Gastrocnemius medialis (tissue), 4 donors: ENCODE data around the gene ZNF384. TPM values are rescaled to one million over a fixed set of nuclear protein-coding genes. Genes with fewer than 3 reads are reported as not detected.

Experiments
- ATAC-seq, 2 donors: fragments of 150-250 bp; one replicate each; pipeline ENCODE4 v1.9.1; 2016
- DNase-seq, 2 donors: peaks; one replicate each; pipeline ENCODE4 v3.0.0-alpha.2; 2019
- H3K27ac ChIP-seq, 4 donors: fragments of 200-600 bp; sonication (generic); 1 replicate in 1 of 4; 2 replicates in 3 of 4; pipeline ENCODE4 v1.5.1; 2016 to 2018; ENCODE audit warnings: mild to moderate bottlenecking in 2 of 4, moderate library complexity in 1 of 4
- H3K27me3 ChIP-seq, 3 donors: fragments of 200-600 bp; sonication (generic) in 2 of 3; 1 replicate in 1 of 3; 2 replicates in 2 of 3; pipeline versions ENCODE4 v1.5.1 to v1.6.0; 2016 to 2019; ENCODE audit warnings: mild to moderate bottlenecking in 1 of 3, moderate library complexity in 1 of 3
- H3K36me3 ChIP-seq, 2 donors: fragments of 200-600 bp; sonication (generic) in 1 of 2; one replicate each; pipeline ENCODE4 v1.5.1; 2017 to 2018
- H3K4me1 ChIP-seq, 2 donors: fragments of 200-600 bp; sonication (generic) in 1 of 2; one replicate each; pipeline ENCODE4 v1.5.1; 2016 to 2017; ENCODE audit warnings: mild to moderate bottlenecking in 2 of 2
- H3K4me3 ChIP-seq, 4 donors: fragments of 200-600 bp; sonication (generic) in 3 of 4; 1 replicate in 1 of 4; 2 replicates in 3 of 4; pipeline ENCODE4 v1.5.1; 2016 to 2019; ENCODE audit warnings: mild to moderate bottlenecking in 2 of 4
- H3K9me3 ChIP-seq, 3 donors: fragments of 200-600 bp; sonication (generic) in 2 of 3; 1 replicate in 1 of 3; 2 replicates in 2 of 3; pipeline ENCODE4 v1.5.1; 2016 to 2019
- POLR2A ChIP-seq, 2 donors: fragments of 450-650 bp; IDR thresholded peaks; one replicate each; pipeline ENCODE4 v1.6.1; 2017; ENCODE audit warnings: antibody characterized with exemption in 2 of 2, mild to moderate bottlenecking in 2 of 2, moderate library complexity in 2 of 2
- in situ Hi-C, 4 donors: fragments of 200-750 bp; cut with MboI; loops; one replicate each; pipeline versions ENCODE4 v1.15.0 to v1.8.0; 2017; ENCODE audit warnings: low sequenced_read_pairs in 4 of 4
- intact Hi-C: fragments of 100-400 bp; cut with DNase I; formaldehyde crosslinking; loops from one replicate; pipeline ENCODE4 v1.15.1; 2023; ENCODE audit warnings: low total_unique reads
- total RNA-seq, 4 donors: library from RNA; depleted of rRNA; stranded (reverse); fragments of >200 nt; gene quantifications; one replicate each; pipeline versions ENCODE4 v1.1.0 to v1.2.3, GENCODE V29; 2016
- TF ChIP-seq, protein P1 (sequence below), 5 experiments: fragments of 450-650 bp in 3 of 5; fragments of 200-600 bp in 2 of 5; sonication (generic) in 2 of 5; IDR thresholded peaks in 4 of 5; conservative IDR thresholded peaks in 1 of 5; 1 replicate in 4 of 5; 2 replicates in 1 of 5; pipeline ENCODE4 v1.5.1; 2016 to 2019; ENCODE audit warnings: antibody characterized with exemption in 5 of 5, mild to moderate bottlenecking in 3 of 5, moderate library complexity in 3 of 5

ZNF384 gene
- total RNA-seq, 4 donors from 2014 or later, result 22.4 to 35.3 (median 27.9) TPM

DNA sequence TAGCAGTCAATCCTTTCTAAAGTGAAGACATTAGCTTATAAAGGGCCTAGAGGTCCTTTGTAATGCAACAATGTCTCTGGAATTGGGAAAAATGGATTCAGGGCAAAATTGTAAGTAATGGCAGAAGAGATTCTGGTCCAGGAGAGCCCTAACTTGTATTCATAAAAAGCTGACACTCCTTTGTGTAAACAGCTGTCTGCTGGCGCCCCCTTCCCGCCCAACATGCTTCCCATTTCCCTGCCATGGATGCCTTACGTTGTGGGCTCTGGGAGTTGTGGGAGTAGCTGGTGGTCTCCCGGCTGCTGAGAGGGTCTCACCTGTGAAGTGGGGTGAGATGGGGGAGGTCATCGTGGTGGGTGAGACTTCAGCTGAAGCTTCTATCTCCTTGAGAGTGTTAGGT, 44.3 kb downstream of the ZNF384 start:
- Histone ChIP-seq H3K27ac (no peak overlapping the region), H3K9me3 (no peaks in the 10 kb centered on the region), H3K36me3 (peaks cover 0 to 13% of the 10 kb centered on the region in 2 donors), H3K27me3 (peaks cover 0 to 3% (median 0%) of the 10 kb centered on the region in 3 donors), H3K4me3 (no peak overlapping the region), H3K4me1 (peaks cover 0 to 6% of the 10 kb centered on the region in 2 donors)
- TF ChIP-seq, protein P1, sequence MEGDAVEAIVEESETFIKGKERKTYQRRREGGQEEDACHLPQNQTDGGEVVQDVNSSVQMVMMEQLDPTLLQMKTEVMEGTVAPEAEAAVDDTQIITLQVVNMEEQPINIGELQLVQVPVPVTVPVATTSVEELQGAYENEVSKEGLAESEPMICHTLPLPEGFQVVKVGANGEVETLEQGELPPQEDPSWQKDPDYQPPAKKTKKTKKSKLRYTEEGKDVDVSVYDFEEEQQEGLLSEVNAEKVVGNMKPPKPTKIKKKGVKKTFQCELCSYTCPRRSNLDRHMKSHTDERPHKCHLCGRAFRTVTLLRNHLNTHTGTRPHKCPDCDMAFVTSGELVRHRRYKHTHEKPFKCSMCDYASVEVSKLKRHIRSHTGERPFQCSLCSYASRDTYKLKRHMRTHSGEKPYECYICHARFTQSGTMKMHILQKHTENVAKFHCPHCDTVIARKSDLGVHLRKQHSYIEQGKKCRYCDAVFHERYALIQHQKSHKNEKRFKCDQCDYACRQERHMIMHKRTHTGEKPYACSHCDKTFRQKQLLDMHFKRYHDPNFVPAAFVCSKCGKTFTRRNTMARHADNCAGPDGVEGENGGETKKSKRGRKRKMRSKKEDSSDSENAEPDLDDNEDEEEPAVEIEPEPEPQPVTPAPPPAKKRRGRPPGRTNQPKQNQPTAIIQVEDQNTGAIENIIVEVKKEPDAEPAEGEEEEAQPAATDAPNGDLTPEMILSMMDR (IDR thresholded peaks at IDR 0.05 in 4 of 5, conservative IDR thresholded peaks at IDR 0.05 in 1 of 5), result no peak
- no peak for TF ChIP-seq POLR2A (IDR thresholded peaks at IDR 0.05)
- DNase-seq (no peak), ATAC-seq (no peak)
- in situ Hi-C loops, result no loop called here
- intact Hi-C loops, result no loop called here

DNA sequence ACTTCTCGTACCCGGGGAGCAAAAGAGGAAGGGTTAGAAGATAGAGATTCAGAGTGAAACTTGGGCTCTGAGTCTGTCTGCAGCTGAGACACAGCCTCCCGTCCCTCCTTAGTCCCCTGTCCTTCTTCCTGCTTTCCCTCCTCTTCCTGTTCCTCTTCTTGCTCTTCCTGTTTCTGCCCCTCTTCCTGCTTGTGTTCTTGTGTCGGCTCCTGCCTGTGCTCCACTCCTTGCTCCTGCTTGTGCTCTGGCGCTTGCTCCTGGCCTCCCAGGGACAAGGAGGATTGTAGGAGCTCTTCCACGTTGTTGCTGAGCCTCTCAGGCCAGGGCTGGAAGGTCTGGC, 44.9 kb downstream of the ZNF384 start:
- Histone ChIP-seq H3K36me3 (peaks cover 0 to 9% of the 10 kb centered on the region in 2 donors), H3K4me1 (peaks cover 0 to 6% of the 10 kb centered on the region in 2 donors), H3K27me3 (peaks cover 0 to 3% (median 0%) of the 10 kb centered on the region in 3 donors), H3K27ac (no peak overlapping the region), H3K4me3 (no peak overlapping the region), H3K9me3 (no peaks in the 10 kb centered on the region)
- TF ChIP-seq POLR2A (IDR thresholded peaks at IDR 0.05), result no peak
- TF ChIP-seq, protein P1 (IDR thresholded peaks at IDR 0.05 in 4 of 5, conservative IDR thresholded peaks at IDR 0.05 in 1 of 5), result no peak
- intact Hi-C loops (no loop called here), in situ Hi-C loops (no loop called here)
- no peak for DNase-seq
- ATAC-seq, result no peak

DNA sequence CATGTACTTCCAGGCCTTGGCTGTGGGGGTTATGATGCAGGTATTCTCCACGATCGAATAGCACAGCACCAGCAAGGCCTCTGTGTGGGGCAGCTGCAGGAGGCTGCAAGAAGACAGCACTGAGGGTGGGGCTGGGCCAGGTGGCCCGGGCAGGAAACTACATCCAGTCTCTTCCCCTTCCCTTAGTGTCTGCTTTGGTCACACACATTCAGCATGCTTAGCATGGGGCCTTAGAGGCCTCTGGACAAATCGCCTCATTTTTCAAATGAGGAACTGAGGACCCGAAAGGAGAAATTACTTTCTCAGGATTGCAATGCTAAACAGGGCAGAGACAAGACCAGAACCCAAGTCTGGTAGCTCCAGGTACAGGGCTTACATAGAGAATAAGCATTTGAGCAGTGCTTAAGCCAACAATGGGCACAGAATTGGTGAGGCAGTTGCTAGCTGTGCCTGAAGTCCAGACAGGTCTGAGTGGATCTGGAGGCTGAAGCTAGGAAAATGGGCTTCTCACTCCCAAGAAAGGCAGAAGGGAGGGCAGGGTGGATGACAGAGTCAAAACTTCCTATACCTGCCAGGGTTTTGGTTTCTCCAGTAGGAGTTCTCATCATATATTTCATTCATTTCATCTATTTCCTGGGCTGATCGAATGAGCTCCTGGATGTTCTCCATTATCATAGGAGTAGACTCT, 45.5 kb downstream of the ZNF384 start:
- TF ChIP-seq, protein P1 (IDR thresholded peaks at IDR 0.05 in 4 of 5, conservative IDR thresholded peaks at IDR 0.05 in 1 of 5), result no peak
- TF ChIP-seq POLR2A (IDR thresholded peaks at IDR 0.05), result no peak
- Histone ChIP-seq H3K4me3 (no peak overlapping the region), H3K4me1 (peaks cover 0 to 6% of the 10 kb centered on the region in 2 donors), H3K36me3 (peaks cover 0 to 9% of the 10 kb centered on the region in 2 donors), H3K27ac (no peak overlapping the region), H3K27me3 (peaks cover 0 to 3% (median 0%) of the 10 kb centered on the region in 3 donors), H3K9me3 (no peaks in the 10 kb centered on the region)
- in situ Hi-C loops, result no loop called here
- DNase-seq (peak in 1 of 2 donors; percentile 25), ATAC-seq (no peak)
- intact Hi-C loops, result no loop called here

DNA sequence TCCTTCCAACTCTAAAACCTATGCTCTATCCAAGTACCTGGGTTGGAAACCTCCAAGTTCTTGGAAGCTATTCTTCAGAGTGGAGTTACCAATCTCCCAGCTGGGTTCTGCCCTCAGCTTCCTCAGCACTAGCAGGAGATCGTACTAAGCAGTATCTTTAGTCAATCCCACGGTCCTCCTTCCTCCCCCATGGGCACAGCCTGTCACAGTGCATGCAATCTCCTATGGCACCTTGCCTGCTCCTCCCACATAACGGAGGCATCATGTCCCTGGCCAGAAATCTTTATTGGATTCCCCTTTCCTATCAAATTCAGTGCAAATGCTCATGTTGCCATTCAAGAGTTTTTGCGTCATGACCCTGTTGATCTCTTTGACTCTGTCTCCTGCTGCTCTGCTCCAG, 48.0 kb downstream of the ZNF384 start:
- ATAC-seq (no peak), DNase-seq (no peak)
- intact Hi-C loops, result no loop called here
- TF ChIP-seq POLR2A (IDR thresholded peaks at IDR 0.05), result no peak
- TF ChIP-seq, protein P1 (IDR thresholded peaks at IDR 0.05 in 4 of 5, conservative IDR thresholded peaks at IDR 0.05 in 1 of 5), result no peak
- no peak overlapping the region for H3K27ac ChIP-seq
- in situ Hi-C loops, result no loop called here
- no peaks in the 10 kb centered on the region for H3K36me3 ChIP-seq
- H3K4me3 ChIP-seq, result no peak overlapping the region
- no peaks in the 10 kb centered on the region for H3K9me3 ChIP-seq
- peaks cover 0 to 3% (median 0%) of the 10 kb centered on the region in 3 donors for H3K27me3 ChIP-seq
- no peaks in the 10 kb centered on the region for H3K4me1 ChIP-seq
